LNCaP clone FGC (cell line): ENCODE measurements around the gene MOB4.

Source experiments
- DNase-seq: peaks from one replicate; pipeline ENCODE4 v3.0.0-alpha.2; 2011; ENCODE audit warnings: low read depth
- H3K4me3 ChIP-seq: 2 replicates; pipeline ENCODE4 v1.5.1; 2011; ENCODE audit warnings: mild to moderate bottlenecking, low read depth, low read length, control low read depth
- CTCF ChIP-seq: IDR thresholded peaks from 2 replicates; pipeline ENCODE4 v1.5.1; 2012; ENCODE audit warnings: mild to moderate bottlenecking; ENCODE audit not compliant: control insufficient read depth, insufficient read depth; ENCODE audit errors: extremely low read depth

The MOB4 gene

GRCh38 chr2:197495433-197496134 is 20.3 kb upstream of the MOB4 start:
- TF ChIP-seq CTCF, result no peak
- H3K4me3 ChIP-seq, result no peak overlapping the region
- DNase-seq, result no peak

- no peak for TF ChIP-seq CTCF
- H3K4me3 ChIP-seq, result no peak overlapping the region
- DNase-seq, result no peak
Measured at GRCh38 chr2:197496695-197497094, 19.2 kb upstream of the MOB4 start.

GRCh38 chr2:197497326-197497725 is 18.5 kb upstream of the MOB4 start:
- no peak for TF ChIP-seq CTCF
- H3K4me3 ChIP-seq, result 0 out of 2 replicates have a peak overlapping the region, but pooled peaks have one; percentile 60
- DNase-seq, result no peak

GRCh38 chr2:197498235-197498936 is 17.5 kb upstream of the MOB4 start:
- no peak for TF ChIP-seq CTCF
- no peak for DNase-seq
- H3K4me3 ChIP-seq, result peak overlapping the region; percentile 60

GRCh38 chr2:197498937-197499593 is 16.8 kb upstream of the MOB4 start:
- DNase-seq, result no peak
- TF ChIP-seq CTCF, result no peak
- H3K4me3 ChIP-seq, result peak overlapping the region; percentile 60

- DNase-seq, result peak; percentile 97
- peak within 1 kb of the TSS; percentile 60 for H3K4me3 ChIP-seq
- no peak for TF ChIP-seq CTCF
Measured at GRCh38 chr2:197499594-197500502, 16.0 kb upstream of the MOB4 start, which contains the start of the genes HSPD1 and HSPE1. TSS of gene HSPD1 (minus strand) at chr2:197499840. CDS start at chr2:197498848, 992 bp downstream. TSS of gene HSPE1 (plus strand) at chr2:197500379. CDS start at chr2:197500437, 58 bp downstream.
